Cardiac fibroblast (primary cell): ENCODE data around the gene NOC3L.

Source experiments
- DNase-seq, 2 donors: peaks; one replicate each; pipeline versions ENCODE4 v3.0.0 to v3.0.0-alpha.2; 2010; ENCODE audit warnings: low read depth in 2 of 2
- H3K4me3 ChIP-seq, 2 donors: replicated peaks in 1 of 2; 1 replicate in 1 of 2; 2 replicates in 1 of 2; pipeline ENCODE4 v1.5.1; 2011; ENCODE audit warnings: low read depth in 2 of 2, low read length in 2 of 2, mild to moderate bottlenecking in 2 of 2, moderate library complexity in 1 of 2
- TF ChIP-seq, protein P1 (sequence below): IDR thresholded peaks from one replicate; pipeline ENCODE4 v1.5.1; 2011; ENCODE audit warnings: low read depth, mild to moderate bottlenecking, low read length, inconsistent platforms

The NOC3L gene

GRCh38 chr10:94324609-94325233 is 38.0 kb downstream of the NOC3L start:
- H3K4me3 ChIP-seq, result no peak overlapping the region
- DNase-seq, result no peak
- TF ChIP-seq, protein P1, sequence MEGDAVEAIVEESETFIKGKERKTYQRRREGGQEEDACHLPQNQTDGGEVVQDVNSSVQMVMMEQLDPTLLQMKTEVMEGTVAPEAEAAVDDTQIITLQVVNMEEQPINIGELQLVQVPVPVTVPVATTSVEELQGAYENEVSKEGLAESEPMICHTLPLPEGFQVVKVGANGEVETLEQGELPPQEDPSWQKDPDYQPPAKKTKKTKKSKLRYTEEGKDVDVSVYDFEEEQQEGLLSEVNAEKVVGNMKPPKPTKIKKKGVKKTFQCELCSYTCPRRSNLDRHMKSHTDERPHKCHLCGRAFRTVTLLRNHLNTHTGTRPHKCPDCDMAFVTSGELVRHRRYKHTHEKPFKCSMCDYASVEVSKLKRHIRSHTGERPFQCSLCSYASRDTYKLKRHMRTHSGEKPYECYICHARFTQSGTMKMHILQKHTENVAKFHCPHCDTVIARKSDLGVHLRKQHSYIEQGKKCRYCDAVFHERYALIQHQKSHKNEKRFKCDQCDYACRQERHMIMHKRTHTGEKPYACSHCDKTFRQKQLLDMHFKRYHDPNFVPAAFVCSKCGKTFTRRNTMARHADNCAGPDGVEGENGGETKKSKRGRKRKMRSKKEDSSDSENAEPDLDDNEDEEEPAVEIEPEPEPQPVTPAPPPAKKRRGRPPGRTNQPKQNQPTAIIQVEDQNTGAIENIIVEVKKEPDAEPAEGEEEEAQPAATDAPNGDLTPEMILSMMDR, result no peak

- TF ChIP-seq, protein P1, result peak; percentile 77
- DNase-seq, result peak; percentile 70 to 75
- no peak overlapping the region for H3K4me3 ChIP-seq
Measured at GRCh38 chr10:94320285-94320914, 42.3 kb downstream of the NOC3L start.

- H3K4me3 ChIP-seq, result no peak overlapping the region
- peak in 1 of 2 donors; percentile 28 for DNase-seq
- TF ChIP-seq, protein P1, result no peak
Measured at GRCh38 chr10:94316560-94316959, 46.2 kb downstream of the NOC3L start.

- H3K4me3 ChIP-seq, result no peak overlapping the region
- peak; percentile 90 to 91 for DNase-seq
- TF ChIP-seq, protein P1, result no peak
Measured at GRCh38 chr10:94315975-94316464, 46.7 kb downstream of the NOC3L start.

GRCh38 chr10:94315024-94315451 is 47.7 kb downstream of the NOC3L start:
- TF ChIP-seq, protein P1, result no peak
- DNase-seq, result peak; percentile 39 to 63

DNA sequence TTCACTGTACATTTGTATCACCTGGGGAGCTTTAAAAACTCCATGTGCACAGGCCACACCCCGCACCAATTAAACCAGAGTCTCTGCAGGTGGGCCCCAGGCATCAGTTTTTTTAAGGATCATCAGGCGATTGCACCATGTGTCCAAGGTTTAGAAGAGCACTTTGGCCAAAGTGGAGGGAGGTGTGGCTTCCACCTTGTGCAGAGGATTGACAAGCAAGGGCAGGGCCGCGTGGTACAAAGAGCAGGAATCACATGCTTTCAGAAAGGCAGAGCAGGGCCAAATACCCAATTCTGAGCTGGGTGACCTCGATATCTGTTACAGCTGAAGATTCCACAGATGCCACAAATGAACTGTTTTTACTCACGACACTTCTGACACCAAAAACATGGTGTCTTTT is 52.4 kb downstream of the NOC3L start:
- H3K4me3 ChIP-seq, result no peak overlapping the region
- TF ChIP-seq, protein P1, result no peak
- DNase-seq, result no peak

More at GRCh38 chr10:94315024-94315451, 47.7 kb downstream of the NOC3L start:
- no peak overlapping the region for H3K4me3 ChIP-seq
